ENCODE results near the gene KCNQ1. TPM values are rescaled to one million over a fixed set of nuclear protein-coding genes. Genes with fewer than 3 reads are reported as not detected.

The KCNQ1 gene
- total and polyA plus RNA-seq, 2 donors (not counting 1 experiment from before 2014, with no cell fraction given) = 21.5 to 28.8 TPM

GRCh38 chr11:2507945-2508749 is 63.3 kb downstream of the KCNQ1 start:
- peaks cover 25% of the 10 kb centered on the region for H3K4me1 Mint-ChIP-seq
- H3K9me3 Mint-ChIP-seq (ENCODE audit: insufficient read depth) = no peaks in the 10 kb centered on the region
- 82% methylated on average over 11 of the region's 12 CpGs for WGBS (ENCODE audit: insufficient coverage)
- Histone ChIP-seq H3K9ac (ENCODE audit: low read length) (no peak overlapping the region), H3K27me3 (replicated peaks in 1 of 4; ENCODE audit: control extremely low read depth in 1 of 4, control insufficient read depth in 3 of 4, insufficient read depth in 4 of 4, low read length in 3 of 4) (no peaks in the 10 kb centered on the region), H3K36me3 (replicated peaks in 1 of 2; ENCODE audit: control extremely low read depth in 1 of 2, control insufficient read depth in 1 of 2, extremely low read depth in 1 of 2, insufficient read depth in 2 of 2, low read length in 1 of 2) (no peaks in the 10 kb centered on the region), H2AFZ (ENCODE audit: insufficient read depth, low read depth, low read length, poor library complexity, severe bottlenecking) (no peak overlapping the region), H4K20me1 (ENCODE audit: control insufficient read depth, insufficient read depth, low read length, poor library complexity, severe bottlenecking) (peaks cover 72% of the 10 kb centered on the region), H3K4me3 (ENCODE audit: control extremely low read depth in 1 of 5, extremely low read depth in 1 of 5, insufficient read depth in 1 of 5, low read depth in 2 of 5, low read length in 4 of 5) (no peak overlapping the region), H3K9me3 (ENCODE audit: control extremely low read depth in 1 of 3, control insufficient read depth in 2 of 3, insufficient read depth in 1 of 3, low read length in 2 of 3) (no peaks in the 10 kb centered on the region), H3K4me2 (replicated peaks; ENCODE audit: low read depth, low read length, poor library complexity, severe bottlenecking) (no peak overlapping the region), H3K79me2 (ENCODE audit: control insufficient read depth, insufficient read depth, low read length) (peaks cover 24% of the 10 kb centered on the region), H3K4me1 (ENCODE audit: control insufficient read depth in 2 of 2, insufficient read depth in 2 of 2, low read length in 2 of 2) (no peaks in the 10 kb centered on the region), H3K27ac (ENCODE audit: low read length in 2 of 2) (no peak overlapping the region)
- TF ChIP-seq CTCF (IDR thresholded peaks at IDR 0.05) = no peak
- TF ChIP-seq EZH2 (IDR thresholded peaks at IDR 0.05; ENCODE audit: borderline replicate concordance, insufficient read depth, low read depth, low read length, poor library complexity, severe bottlenecking) = no peak
- no peak overlapping the region for H3K27ac Mint-ChIP-seq
- ChIA-PET CTCF (interaction anchor here (0.8 to 1.3 kb wide), 3 partner anchors 23 to 87 kb away, joined by 3 to 4 read pairs (median 3); no protein-coding TSS in a partner anchor), POLR2A (no interaction called here)
- intact Hi-C loops (cut with micrococcal nuclease) = no loop called here
- H3K4me3 Mint-ChIP-seq = no peak overlapping the region
- ATAC-seq (ENCODE audit: low read depth) = no peak
- no peaks in the 10 kb centered on the region for H3K27me3 Mint-ChIP-seq
- DNase-seq = no peak

DNA sequence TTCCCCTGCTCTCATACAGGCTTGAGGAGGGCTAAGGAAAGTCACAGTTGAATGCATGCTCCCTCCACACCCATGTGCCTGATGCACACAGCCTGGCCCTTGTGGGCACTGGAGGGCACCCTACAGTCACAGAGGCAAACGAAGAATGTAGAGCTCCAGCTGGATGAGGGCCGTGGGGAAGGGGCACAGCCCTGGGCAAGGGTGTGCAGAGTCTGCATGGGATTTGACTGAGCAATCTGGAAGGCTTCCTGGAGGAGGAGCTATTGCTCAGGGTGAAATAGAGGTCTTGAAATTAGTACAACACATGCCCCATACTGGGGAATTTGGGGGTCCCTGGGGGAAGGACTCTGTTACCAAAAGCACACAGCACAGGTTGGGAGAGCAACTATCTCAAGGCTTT is 64.0 kb downstream of the KCNQ1 start:
- H3K27me3 ChIP-seq (replicated peaks in 1 of 4; ENCODE audit: control extremely low read depth in 1 of 4, control insufficient read depth in 3 of 4, insufficient read depth in 4 of 4, low read length in 3 of 4) = no peaks in the 10 kb centered on the region
- DNase-seq (no peak), ATAC-seq (ENCODE audit: low read depth) (no peak)
- no peak overlapping the region for H3K9ac ChIP-seq (ENCODE audit: low read length)
- WGBS (ENCODE audit: insufficient coverage) = 25% methylated on average over 2 of the region's 2 CpGs
- H4K20me1 ChIP-seq (ENCODE audit: control insufficient read depth, insufficient read depth, low read length, poor library complexity, severe bottlenecking) = peaks cover 79% of the 10 kb centered on the region
- Mint-ChIP-seq H3K27me3 (no peaks in the 10 kb centered on the region), H3K4me3 (no peak overlapping the region), H3K9me3 (ENCODE audit: insufficient read depth) (no peaks in the 10 kb centered on the region), H3K27ac (no peak overlapping the region), H3K4me1 (peaks cover 24% of the 10 kb centered on the region)
- H3K4me3 ChIP-seq (ENCODE audit: control extremely low read depth in 1 of 5, extremely low read depth in 1 of 5, insufficient read depth in 1 of 5, low read depth in 2 of 5, low read length in 4 of 5) = no peak overlapping the region
- no peaks in the 10 kb centered on the region for H3K36me3 ChIP-seq (replicated peaks in 1 of 2; ENCODE audit: control extremely low read depth in 1 of 2, control insufficient read depth in 1 of 2, extremely low read depth in 1 of 2, insufficient read depth in 2 of 2, low read length in 1 of 2)
- peaks cover 24% of the 10 kb centered on the region for H3K79me2 ChIP-seq (ENCODE audit: control insufficient read depth, insufficient read depth, low read length)
- H3K4me1 ChIP-seq (ENCODE audit: control insufficient read depth in 2 of 2, insufficient read depth in 2 of 2, low read length in 2 of 2) = no peaks in the 10 kb centered on the region
- H3K27ac ChIP-seq (ENCODE audit: low read length in 2 of 2) = no peak overlapping the region
- POLR2A ChIA-PET = no interaction called here
- H3K4me2 ChIP-seq (replicated peaks; ENCODE audit: low read depth, low read length, poor library complexity, severe bottlenecking) = no peak overlapping the region
- TF ChIP-seq EZH2 (IDR thresholded peaks at IDR 0.05; ENCODE audit: borderline replicate concordance, insufficient read depth, low read depth, low read length, poor library complexity, severe bottlenecking) (no peak), CTCF (IDR thresholded peaks at IDR 0.05) (no peak)
- CTCF ChIA-PET = interaction anchor here (1.0 to 1.3 kb wide), 2 partner anchors 61 to 88 kb away, joined by 3 to 4 read pairs; no protein-coding TSS in a partner anchor
- no peak overlapping the region for H2AFZ ChIP-seq (ENCODE audit: insufficient read depth, low read depth, low read length, poor library complexity, severe bottlenecking)
- intact Hi-C loops (cut with micrococcal nuclease) = no loop called here
- no peaks in the 10 kb centered on the region for H3K9me3 ChIP-seq (ENCODE audit: control extremely low read depth in 1 of 3, control insufficient read depth in 2 of 3, insufficient read depth in 1 of 3, low read length in 2 of 3)

Measured in B cell (primary cell).